Fibroblast of skin of left quadriceps (primary cell): Measurements from ENCODE around the gene PTPRN2.

Experiments
- DNase-seq, 2 experiments: peaks; one replicate each; pipeline ENCODE4 v3.0.0-alpha.2; 2013; ENCODE audit warnings: low read depth in 2 of 2

PTPRN2 gene

GRCh38 chr7:158576050-158576762 is 11.4 kb downstream of the PTPRN2 start:
- DNase-seq, result no peak

GRCh38 chr7:158574308-158575036 is 13.2 kb downstream of the PTPRN2 start:
- no peak for DNase-seq

GRCh38 chr7:158573310-158573709 is 14.3 kb downstream of the PTPRN2 start:
- DNase-seq, result no peak

GRCh38 chr7:158572000-158572828 is 15.4 kb downstream of the PTPRN2 start:
- DNase-seq, result no peak

GRCh38 chr7:158570449-158571170 is 17.0 kb downstream of the PTPRN2 start:
- no peak for DNase-seq

- no peak for DNase-seq
Measured at GRCh38 chr7:158569858-158570323, 17.7 kb downstream of the PTPRN2 start.

GRCh38 chr7:158568974-158569857 is 18.4 kb downstream of the PTPRN2 start:
- no peak for DNase-seq

- no peak for DNase-seq
Measured at GRCh38 chr7:158567153-158567603, 20.4 kb downstream of the PTPRN2 start.

- no peak for DNase-seq
Measured at GRCh38 chr7:158564663-158565035, 23.0 kb downstream of the PTPRN2 start.

- no peak for DNase-seq
Measured at GRCh38 chr7:158563911-158564662, 23.5 kb downstream of the PTPRN2 start.

- no peak for DNase-seq
Measured at GRCh38 chr7:158563051-158563450, 24.6 kb downstream of the PTPRN2 start.

- DNase-seq, result no peak
Measured at GRCh38 chr7:158562517-158562916, 25.1 kb downstream of the PTPRN2 start.

- DNase-seq, result no peak
Measured at GRCh38 chr7:158561659-158562058, 26.0 kb downstream of the PTPRN2 start.

GRCh38 chr7:158560386-158560785 is 27.2 kb downstream of the PTPRN2 start:
- no peak for DNase-seq

GRCh38 chr7:158559356-158559755 is 28.3 kb downstream of the PTPRN2 start:
- no peak for DNase-seq

- no peak for DNase-seq
Measured at GRCh38 chr7:158558816-158559215, 28.8 kb downstream of the PTPRN2 start.

- no peak for DNase-seq
Measured at GRCh38 chr7:158557441-158557755, 30.2 kb downstream of the PTPRN2 start.

GRCh38 chr7:158556721-158557440 is 30.7 kb downstream of the PTPRN2 start:
- no peak for DNase-seq

- no peak for DNase-seq
Measured at GRCh38 chr7:158555034-158555520, 32.5 kb downstream of the PTPRN2 start.
